ENCODE data around the gene PI4K2A.

DNA sequence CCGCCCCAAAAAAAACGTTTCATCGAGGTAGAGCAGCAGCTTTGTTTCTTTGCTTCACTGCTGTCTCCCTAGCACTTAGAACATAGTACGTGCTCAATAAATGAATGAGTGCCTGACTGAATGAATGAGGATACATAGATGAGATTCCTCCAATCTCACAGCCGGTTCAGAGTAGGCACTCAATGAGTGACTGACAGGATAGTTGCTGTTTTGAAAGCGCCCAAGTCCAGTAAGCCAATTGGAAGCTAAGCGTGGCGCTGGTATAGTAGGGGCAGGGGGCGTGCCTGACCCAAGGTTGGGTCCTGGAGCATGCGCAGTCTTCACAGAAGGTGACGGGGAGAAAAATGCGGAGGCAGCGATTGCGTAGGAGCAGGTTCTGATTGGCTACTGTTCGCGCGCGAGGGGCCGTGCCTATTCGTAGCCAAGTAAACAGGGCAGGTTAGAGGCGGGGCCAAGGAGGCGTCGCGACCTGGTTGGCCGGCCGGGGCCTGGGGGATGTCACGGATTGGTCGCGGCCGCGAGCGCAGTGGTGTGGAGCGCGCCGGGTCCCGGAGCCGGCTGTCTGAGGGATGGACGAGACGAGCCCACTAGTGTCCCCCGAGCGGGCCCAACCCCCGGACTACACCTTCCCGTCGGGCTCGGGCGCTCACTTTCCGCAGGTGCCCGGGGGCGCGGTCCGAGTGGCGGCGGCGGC is at the start of gene PI4K2A:
- no peak for TF ChIP-seq CTCF (IDR thresholded peaks at IDR 0.05; ENCODE audit: extremely low read depth in 1 of 2, insufficient read depth in 1 of 2, low read depth in 1 of 2, low read length in 2 of 2)
- TF ChIP-seq EZH2 (IDR thresholded peaks at IDR 0.05; ENCODE audit: borderline replicate concordance, low read depth, low read length, severe bottlenecking) = no peak
- TF ChIP-seq POLR2AphosphoS5 (IDR thresholded peaks at IDR 0.05; ENCODE audit: insufficient read depth, low read depth, low read length) = peak; percentile 70
- peak; percentile 62 for TF ChIP-seq POLR2A (IDR thresholded peaks at IDR 0.05; ENCODE audit: low read depth, low read length)

Data from endothelial cell of umbilical vein (primary cell).